K562 (cell line): ENCODE data around the gene EQTN. TPM values are rescaled to one million over a fixed set of nuclear protein-coding genes. Genes with fewer than 3 reads are reported as not detected.

Experiments used
- ATAC-seq: fragments of 200-7000 bp; cut with Tn5 transposase; 3 replicates; pipeline ENCODE4 v1.9.1; 2020; ENCODE audit warnings: moderate library complexity
- BruUV-seq: library from RNA; stranded (reverse); fragments of 400-500 nt; replicated peaks from 2 replicates; lab custom pipeline; 2021; lab: Mats Ljungman, UMichigan
- CTCF ChIA-PET: fragments of 300-600 bp; formaldehyde crosslinking; extraction: SDS; loops from one replicate; lab custom pipeline; 2021; ENCODE audit warnings: low intra/inter-chr PET ratio; lab: Yijun Ruan, JAX
- POLR2A ChIA-PET: fragments of 300-600, 350-650 bp; sonication (Branson Sonifier 250); formaldehyde crosslinking; extraction: SDS; loops from one replicate; lab custom pipeline; 2021; ENCODE audit warnings: antibody characterized with exemption, inconsistent platforms; lab: Yijun Ruan, JAX
- DNase-seq, 4 experiments: peaks; one replicate each; pipeline versions ENCODE4 v3.0.0 to v3.0.0-alpha.2; 2011 to 2018; ENCODE audit warnings: low spot score in 3 of 4, mixed read lengths in 3 of 4; ENCODE audit errors: extremely low read depth in 1 of 4
- FAIRE-seq: peaks from 2 replicates; lab custom pipeline; 2011; peaks lifted over from hg19 to GRCh38; lab: Jason Lieb, UNC
- H2AFZ ChIP-seq: 2 replicates; pipeline ENCODE4 v1.6.0; 2011; ENCODE audit warnings: low read depth, low read length, control low read depth, inconsistent platforms
- H3K27ac ChIP-seq: fragments of 200-600 bp; 3 replicates; pipeline ENCODE4 v1.8.0; 2011; ENCODE audit warnings: low read depth, mild to moderate bottlenecking, control low read depth, inconsistent platforms, low read length, moderate library complexity, mixed read lengths; ENCODE audit errors: extremely low read depth
- H3K27me3 ChIP-seq, 2 experiments: fragments of 300-600 bp in 1 of 2; 2 replicates in 1 of 2; 3 replicates in 1 of 2; pipeline versions ENCODE4 v1.6.0 to v1.8.0; 2011; ENCODE audit warnings: inconsistent platforms in 2 of 2, low read length in 2 of 2, mild to moderate bottlenecking in 1 of 2, mixed read lengths in 1 of 2, moderate library complexity in 1 of 2; ENCODE audit not compliant: control insufficient read depth in 2 of 2, insufficient read depth in 2 of 2
- H3K36me3 ChIP-seq: fragments of 300-600 bp; 3 replicates; pipeline ENCODE4 v1.8.0; 2011; ENCODE audit warnings: mild to moderate bottlenecking, low read length, inconsistent platforms; ENCODE audit not compliant: control insufficient read depth, insufficient read depth
- H3K4me1 ChIP-seq, 2 experiments: fragments of 200-600 bp in 1 of 2; replicated peaks in 1 of 2; 2 replicates in 1 of 2; 3 replicates in 1 of 2; pipeline versions ENCODE4 v1.5.1 to v1.8.0; 2011; ENCODE audit warnings: inconsistent platforms in 2 of 2, low read length in 2 of 2, mild to moderate bottlenecking in 1 of 2, mixed read lengths in 1 of 2, moderate library complexity in 1 of 2; ENCODE audit not compliant: control insufficient read depth in 2 of 2, insufficient read depth in 2 of 2
- H3K4me2 ChIP-seq: 2 replicates; pipeline ENCODE4 v1.6.1; 2011; ENCODE audit warnings: low read length, control low read depth, inconsistent platforms, mixed read lengths; ENCODE audit not compliant: insufficient read depth
- H3K4me3 ChIP-seq: fragments of 200-600 bp; sonication (generic), shearing (Covaris generic); 2 replicates; pipeline ENCODE4 v1.5.1; 2016; ENCODE audit warnings: control low read depth, inconsistent platforms
- H3K79me2 ChIP-seq: fragments of 200-600 bp; 3 replicates; pipeline ENCODE4 v1.8.0; 2011; ENCODE audit warnings: low read length, inconsistent platforms; ENCODE audit not compliant: control insufficient read depth, insufficient read depth
- H3K9ac ChIP-seq, 2 experiments: 2 replicates each; pipeline versions ENCODE4 v1.6.0 to v1.6.1; 2011; ENCODE audit warnings: low read depth in 2 of 2, low read length in 2 of 2, control low read depth in 1 of 2, inconsistent platforms in 1 of 2, mild to moderate bottlenecking in 1 of 2, mixed read lengths in 1 of 2; ENCODE audit not compliant: insufficient read depth in 1 of 2
- H3K9me1 ChIP-seq: one replicate; pipeline ENCODE4 v1.6.0; 2011; ENCODE audit warnings: inconsistent platforms, mild to moderate bottlenecking, low read length, moderate library complexity; ENCODE audit not compliant: control insufficient read depth, insufficient read depth
- H3K9me3 ChIP-seq: replicated peaks from 2 replicates; pipeline ENCODE4 v1.5.1; 2011; ENCODE audit warnings: low read depth, low read length, inconsistent platforms; ENCODE audit not compliant: control insufficient read depth, insufficient read depth
- H4K20me1 ChIP-seq: replicated peaks from 2 replicates; pipeline ENCODE4 v1.6.1; 2011; ENCODE audit warnings: low read length, inconsistent platforms, mixed read lengths; ENCODE audit not compliant: control insufficient read depth, insufficient read depth
- HDAC1 ChIP-seq, 2 experiments: fragments of 450-650 bp; IDR thresholded peaks; 2 replicates each; pipeline ENCODE4 v1.6.1; 2016 to 2017; ENCODE audit warnings: inconsistent platforms in 1 of 2, mild to moderate bottlenecking in 1 of 2, moderate library complexity in 1 of 2
- HDAC3 ChIP-seq: fragments of 450-650 bp; IDR thresholded peaks from 2 replicates; pipeline ENCODE4 v1.6.1; 2018; ENCODE audit warnings: borderline replicate concordance, mild to moderate bottlenecking, moderate library complexity; ENCODE audit not compliant: partially characterized antibody
- ILK ChIP-seq: fragments of 450-650 bp; IDR thresholded peaks from 2 replicates; pipeline ENCODE4 v1.6.1; 2016; ENCODE audit warnings: missing genetic modification characterization, low read depth, mild to moderate bottlenecking, missing compliant biosample characterization, moderate library complexity, borderline replicate concordance
- KDM2B ChIP-seq: fragments of 250-450 bp; sonication (Bioruptor Pico); IDR thresholded peaks from 2 replicates; pipeline ENCODE4 v1.8.0; 2021; ENCODE audit warnings: mild to moderate bottlenecking, moderate library complexity
- MTA2 ChIP-seq: fragments of 450-650 bp; IDR thresholded peaks from 2 replicates; pipeline ENCODE4 v1.6.1; 2016; ENCODE audit warnings: low read depth
- MTF1 ChIP-seq: fragments of 250-450 bp; sonication (Bioruptor Pico); IDR thresholded peaks from 2 replicates; pipeline ENCODE4 v1.9.0; 2021; ENCODE audit warnings: moderate library complexity, mild to moderate bottlenecking, inconsistent platforms, borderline replicate concordance
- MXI1 ChIP-seq: IDR thresholded peaks from 2 replicates; pipeline ENCODE4 v1.6.1; 2011; ENCODE audit warnings: low read depth, mild to moderate bottlenecking, improper control_type of control experiment, low read length
- POU5F1 ChIP-seq: fragments of 150-350 bp; IDR thresholded peaks from 2 replicates; pipeline ENCODE4 v1.6.1; 2014; ENCODE audit warnings: borderline replicate concordance, low read length, low read depth, mild to moderate bottlenecking; ENCODE audit not compliant: partially characterized antibody
- PTBP1 ChIP-seq: fragments of 200-400 bp; formaldehyde crosslinking; IDR thresholded peaks from 2 replicates; pipeline ENCODE4 v1.6.1; 2017; ENCODE audit warnings: low read depth, low read length
- SIN3B ChIP-seq: fragments of 450-650 bp; IDR thresholded peaks from 2 replicates; pipeline ENCODE4 v1.6.1; 2017; ENCODE audit warnings: low read depth, mild to moderate bottlenecking, moderate library complexity
- TCF7L2 ChIP-seq: fragments of 150-350 bp; IDR thresholded peaks from 2 replicates; pipeline ENCODE4 v1.6.1; 2016; ENCODE audit warnings: low read depth, mild to moderate bottlenecking, low read length, moderate library complexity
- ZNF121 ChIP-seq: sonication (generic); formaldehyde crosslinking; conservative IDR thresholded peaks from 2 replicates; pipeline ENCODE4 v1.8.0; 2022; ENCODE audit warnings: missing genetic modification reagents
- ZNF324 ChIP-seq: fragments of 250-450 bp; sonication (Bioruptor Pico); IDR thresholded peaks from 2 replicates; pipeline ENCODE4 v1.4.0; 2020; ENCODE audit warnings: mild to moderate bottlenecking
- ZNF444 ChIP-seq: fragments of 250-450 bp; sonication (Bioruptor Pico); IDR thresholded peaks from 2 replicates; pipeline ENCODE4 v1.4.0; 2020; ENCODE audit warnings: mild to moderate bottlenecking, moderate library complexity
- ZNF75A ChIP-seq: fragments of 450-650 bp; formaldehyde crosslinking; IDR thresholded peaks from 2 replicates; pipeline ENCODE4 v1.4.0; 2020; ENCODE audit warnings: mild to moderate bottlenecking
- WGBS: fragments of 100-300 bp; shearing (Covaris generic); methylation state at CpG from one replicate; pipeline ENCODE4 v1.1.6; 2016; ENCODE audit warnings: low coverage, mixed read lengths; ENCODE audit not compliant: insufficient coverage; ENCODE audit errors: missing lambda C conversion rate; 5-methylcytosine and 5-hydroxymethylcytosine counted together
- in situ Hi-C: fragments of 300-500 bp; cut with MboI; formaldehyde crosslinking; loops from 4 replicates; pipeline ENCODE4 v1.15.0; 2018; ENCODE audit warnings: inconsistent platforms, mixed read lengths
- intact Hi-C: fragments of 100-400 bp; cut with micrococcal nuclease; formaldehyde crosslinking; loops from 2 replicates; pipeline ENCODE4 v1.14.2; 2022
- polyA plus RNA-seq, 8 experiments: library from polyadenylated mRNA; depleted of rRNA in 4 of 8; stranded (reverse) in 5 of 8; unstranded in 3 of 8; fragments of >200 nt; fragmentation: Nextera tagmentation in 2 of 8; fragmentation: Illumina TruSeq in 1 of 8; extraction: Ambion mirVana in 2 of 8; extraction: Trizol in 1 of 8; gene quantifications; 2 replicates each; pipeline versions ENCODE4 v1.2.1 to v1.2.3, GENCODE V29; 2011 to 2014; ENCODE audit warnings: inconsistent platforms in 1 of 8, missing spikeins in 1 of 8
- total RNA-seq, 7 experiments: library from RNA; depleted of rRNA in 6 of 7; stranded (reverse); fragments of >200 nt in 6 of 7; fragmentation: Illumina TruSeq in 2 of 7; extraction: Trizol in 2 of 7; gene quantifications; 2 replicates each; pipeline versions ENCODE4 v1.2.1 to v1.2.3, GENCODE V29; 2011 to 2021; ENCODE audit warnings: low replicate concordance in 1 of 7
- TF ChIP-seq, protein P1 (sequence below): fragments of 250-450 bp; sonication (Bioruptor Pico); IDR thresholded peaks from 2 replicates; pipeline ENCODE4 v1.4.0; 2020; ENCODE audit warnings: borderline replicate concordance
- TF ChIP-seq, protein P2 (sequence below): IDR thresholded peaks from 2 replicates; pipeline ENCODE4 v1.6.1; 2012; ENCODE audit warnings: low read depth, low read length, improper control_type of control experiment, borderline replicate concordance

The EQTN gene
- total and polyA plus RNA-seq, 9 of the 15 experiments (the other 6 are each of a cell fraction or from before 2014, with no cell fraction given) = 0.15 to 0.33 (median 0.18) TPM; not detected in 4

DNA sequence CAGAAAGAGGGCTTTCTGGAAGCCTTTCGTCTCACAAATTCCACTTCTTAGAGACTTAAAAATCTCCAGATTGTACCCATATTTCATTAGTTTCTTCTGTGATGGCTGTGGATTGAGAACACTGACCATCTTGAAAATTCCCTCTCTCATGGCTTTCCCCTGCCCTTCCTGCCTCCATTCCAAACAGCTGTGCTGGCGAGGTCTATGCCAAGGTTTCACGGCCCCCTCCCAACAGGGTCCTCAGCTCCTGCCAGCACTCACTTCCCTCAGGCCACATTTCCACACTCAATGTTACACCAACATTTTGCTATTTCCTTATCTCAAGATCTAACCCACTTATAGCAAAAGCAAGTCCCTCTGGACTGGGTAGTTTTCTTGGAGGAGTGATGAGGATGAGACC, 40.3 kb upstream of the EQTN start:
- WGBS = 100% methylated on average over 1 of the region's 3 CpGs
- Histone ChIP-seq H3K27ac (no peak overlapping the region), H3K9ac (no peak overlapping the region), H2AFZ (no peak overlapping the region), H3K4me3 (no peak overlapping the region), H3K9me1 (no peaks in the 10 kb centered on the region), H3K79me2 (no peaks in the 10 kb centered on the region), H3K4me2 (no peak overlapping the region), H3K9me3 (no peaks in the 10 kb centered on the region), H3K4me1 (no peaks in the 10 kb centered on the region; a peak in 1 of 5 replicates), H4K20me1 (no peaks in the 10 kb centered on the region), H3K27me3 (no peaks in the 10 kb centered on the region), H3K36me3 (peaks cover 4% of the 10 kb centered on the region; the same call in 1 of the 3 replicates)
- intact Hi-C loops (loop anchor here (10.0 kb wide), 1 partner anchor 108 kb away; no protein-coding TSS in a partner anchor), in situ Hi-C loops (loop anchor here (5.0 kb wide), 1 partner anchor 195 kb away; no protein-coding TSS in a partner anchor)
- TF ChIP-seq MTF1 = no peak
- no peak for TF ChIP-seq ZNF121
- TF ChIP-seq MTA2 = no peak
- TF ChIP-seq TCF7L2 = no peak
- no peak for TF ChIP-seq POU5F1
- no peak for TF ChIP-seq ILK (tag)
- no peak for TF ChIP-seq HDAC3
- TF ChIP-seq, protein P1, sequence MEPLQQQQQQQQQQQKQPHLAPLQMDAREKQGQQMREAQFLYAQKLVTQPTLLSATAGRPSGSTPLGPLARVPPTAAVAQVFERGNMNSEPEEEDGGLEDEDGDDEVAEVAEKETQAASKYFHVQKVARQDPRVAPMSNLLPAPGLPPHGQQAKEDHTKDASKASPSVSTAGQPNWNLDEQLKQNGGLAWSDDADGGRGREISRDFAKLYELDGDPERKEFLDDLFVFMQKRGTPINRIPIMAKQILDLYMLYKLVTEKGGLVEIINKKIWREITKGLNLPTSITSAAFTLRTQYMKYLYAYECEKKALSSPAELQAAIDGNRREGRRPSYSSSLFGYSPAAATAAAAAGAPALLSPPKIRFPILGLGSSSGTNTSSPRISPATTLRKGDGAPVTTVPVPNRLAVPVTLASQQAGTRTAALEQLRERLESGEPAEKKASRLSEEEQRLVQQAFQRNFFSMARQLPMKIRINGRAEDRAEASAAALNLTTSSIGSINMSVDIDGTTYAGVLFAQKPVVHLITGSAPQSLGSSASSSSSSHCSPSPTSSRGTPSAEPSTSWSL (CRISPR knock-in tag) = no peak
- TF ChIP-seq, protein P2, sequence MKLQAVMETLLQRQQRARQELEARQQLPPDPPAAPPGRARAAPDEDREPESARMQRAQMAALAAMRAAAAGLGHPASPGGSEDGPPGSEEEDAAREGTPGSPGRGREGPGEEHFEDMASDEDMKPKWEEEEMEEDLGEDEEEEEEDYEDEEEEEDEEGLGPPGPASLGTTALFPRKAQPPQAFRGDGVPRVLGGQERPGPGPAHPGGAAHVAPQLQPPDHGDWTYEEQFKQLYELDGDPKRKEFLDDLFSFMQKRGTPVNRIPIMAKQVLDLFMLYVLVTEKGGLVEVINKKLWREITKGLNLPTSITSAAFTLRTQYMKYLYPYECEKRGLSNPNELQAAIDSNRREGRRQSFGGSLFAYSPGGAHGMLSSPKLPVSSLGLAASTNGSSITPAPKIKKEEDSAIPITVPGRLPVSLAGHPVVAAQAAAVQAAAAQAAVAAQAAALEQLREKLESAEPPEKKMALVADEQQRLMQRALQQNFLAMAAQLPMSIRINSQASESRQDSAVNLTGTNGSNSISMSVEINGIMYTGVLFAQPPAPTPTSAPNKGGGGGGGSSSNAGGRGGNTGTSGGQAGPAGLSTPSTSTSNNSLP = no peak
- TF ChIP-seq KDM2B (CRISPR knock-in tag) = no peak
- no peak for TF ChIP-seq ZNF324
- no peak for TF ChIP-seq SIN3B
- no peak for TF ChIP-seq PTBP1
- TF ChIP-seq MXI1 = no peak
- no peak for TF ChIP-seq HDAC1 (IDR thresholded peaks at IDR 0.05)
- TF ChIP-seq ZNF444 (CRISPR knock-in tag) = no peak
- TF ChIP-seq ZNF75A (CRISPR knock-in tag) = no peak
- ChIA-PET CTCF (no interaction called here), POLR2A (interaction anchor here (0.7 kb wide), 1 partner anchor 341 kb away, joined by 3 read pairs; no protein-coding TSS in a partner anchor)
- ATAC-seq (no peak), DNase-seq (no peak), FAIRE-seq (no peak)
- no TSS peak for BruUV-seq
